Measurements from ENCODE around the gene SLX4IP.

DNA sequence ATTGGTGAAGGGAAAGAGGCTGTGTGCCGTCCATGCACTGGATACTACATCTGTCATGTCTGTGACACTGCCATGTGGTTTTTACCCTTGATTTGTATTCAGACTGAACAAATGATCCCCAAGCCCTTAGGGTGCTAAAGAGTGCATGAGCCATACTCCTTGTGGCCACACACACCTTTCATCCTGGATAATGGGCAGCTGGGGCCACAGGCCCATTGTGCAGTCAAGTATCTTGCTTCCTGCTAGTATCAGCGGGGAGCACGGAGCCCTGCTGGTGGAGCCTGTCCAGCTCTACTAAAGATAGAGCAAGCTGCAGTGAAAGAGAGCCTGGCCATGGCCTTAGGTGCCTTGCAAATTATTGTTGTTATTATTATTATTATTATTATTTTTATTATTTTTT, 75.1 kb downstream of the SLX4IP start:
- TF ChIP-seq CTCF (IDR thresholded peaks at IDR 0.05) (no peak), POLR2A (IDR thresholded peaks at IDR 0.05) (no peak)
